Nucleus accumbens (tissue), 56 donors: ENCODE data around the gene MCTP1.

ENCODE experiments used
- DNase-seq, 56 donors: peaks; one replicate each; lab custom pipeline; 2025; lab: John Stamatoyannopoulos, UW

MCTP1 gene

GRCh38 chr5:95132096-95132495 is 152.8 kb downstream of the MCTP1 start:
- DNase-seq: no peak

DNA sequence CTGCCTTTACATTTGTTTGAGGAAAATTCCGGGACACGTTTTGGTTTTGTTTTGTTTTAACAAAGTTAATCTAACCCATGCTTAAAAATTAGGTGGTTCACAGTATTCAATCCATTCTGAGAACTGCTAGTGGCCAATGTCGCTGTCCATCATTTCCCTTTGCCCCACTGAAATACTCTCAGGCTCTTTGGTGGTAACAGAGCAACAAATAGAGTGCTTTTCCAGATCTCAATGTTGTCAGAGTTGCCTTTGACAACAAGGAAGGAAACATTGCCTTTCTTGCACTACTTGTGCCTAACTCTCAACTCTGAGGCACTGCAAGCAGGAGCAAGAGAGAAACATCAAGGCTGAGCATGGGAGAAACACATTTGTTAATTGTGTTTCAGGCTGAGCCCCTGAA is 154.0 kb downstream of the MCTP1 start:
- DNase-seq: no peak

- no peak for DNase-seq
Measured at GRCh38 chr5:95124731-95125130, 160.2 kb downstream of the MCTP1 start.

DNA sequence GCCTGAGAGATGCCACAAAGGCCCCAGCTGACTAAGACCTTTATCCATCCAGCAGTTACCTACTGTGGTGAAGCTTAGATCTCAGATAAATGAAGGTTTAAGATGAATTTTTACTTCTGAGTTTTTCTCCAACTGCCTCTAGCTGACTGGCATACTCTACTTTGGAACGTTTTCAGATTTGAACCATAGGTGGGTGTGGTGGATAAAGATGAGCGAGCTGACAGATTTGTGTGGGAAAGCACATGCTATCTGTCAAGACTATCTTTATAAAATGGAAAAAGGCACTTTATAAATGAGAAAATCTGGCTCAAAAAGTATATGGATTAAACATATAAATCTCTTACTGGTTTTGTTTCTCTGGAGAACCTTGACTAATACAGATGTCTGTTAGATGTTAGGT is 160.8 kb downstream of the MCTP1 start:
- peak in 9 of 56 donors; percentile 1 to 49 (median 16) for DNase-seq

- no peak for DNase-seq
Measured at GRCh38 chr5:95114902-95115301, 170.0 kb downstream of the MCTP1 start.

DNA sequence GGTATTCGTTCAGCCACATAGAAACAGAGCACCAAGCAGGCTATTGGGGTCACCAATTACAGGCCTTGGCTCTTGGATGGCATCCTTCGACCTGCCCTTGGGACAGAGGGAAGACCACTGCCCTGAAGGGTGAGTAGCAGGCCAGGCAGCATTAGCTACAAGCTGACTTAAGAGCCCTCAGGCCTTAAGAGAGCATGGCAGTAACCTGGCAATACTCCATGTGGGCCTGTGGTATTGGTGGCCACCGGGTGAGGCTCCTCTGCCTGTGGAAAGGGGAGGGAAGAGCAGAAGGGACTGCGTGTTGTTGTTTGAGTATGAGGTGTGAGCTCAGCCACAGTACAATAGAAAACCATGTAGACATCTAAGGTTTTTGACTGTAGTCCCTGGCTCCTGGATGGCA is 170.6 kb downstream of the MCTP1 start:
- no peak for DNase-seq

DNA sequence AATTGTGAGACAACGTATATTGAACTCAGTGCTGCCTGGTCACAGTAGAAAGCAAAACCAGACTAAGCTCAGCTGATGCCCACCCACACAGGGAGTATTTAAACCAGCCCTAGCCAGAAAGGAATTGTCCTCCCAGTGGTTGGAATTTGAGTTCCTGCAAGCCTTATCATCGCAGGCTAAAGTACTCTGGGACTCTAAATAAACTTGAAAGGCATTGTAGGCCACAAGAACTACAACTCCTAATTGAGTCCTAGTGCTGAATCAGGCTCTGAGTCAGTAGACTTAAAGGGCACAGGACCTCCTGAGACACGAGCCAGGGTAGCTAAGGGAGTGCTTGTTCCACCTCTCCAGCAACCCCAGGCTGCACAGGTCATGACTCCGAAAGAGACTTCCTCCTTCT is 171.4 kb downstream of the MCTP1 start:
- DNase-seq: no peak

- DNase-seq: no peak
Measured at GRCh38 chr5:95111141-95111540, 173.8 kb downstream of the MCTP1 start.

- DNase-seq: no peak
Measured at GRCh38 chr5:95110118-95110517, 174.8 kb downstream of the MCTP1 start.

GRCh38 chr5:95107138-95107537 is 177.8 kb downstream of the MCTP1 start:
- no peak for DNase-seq

- DNase-seq: no peak
Measured at GRCh38 chr5:95105638-95106037, 179.3 kb downstream of the MCTP1 start.

DNA sequence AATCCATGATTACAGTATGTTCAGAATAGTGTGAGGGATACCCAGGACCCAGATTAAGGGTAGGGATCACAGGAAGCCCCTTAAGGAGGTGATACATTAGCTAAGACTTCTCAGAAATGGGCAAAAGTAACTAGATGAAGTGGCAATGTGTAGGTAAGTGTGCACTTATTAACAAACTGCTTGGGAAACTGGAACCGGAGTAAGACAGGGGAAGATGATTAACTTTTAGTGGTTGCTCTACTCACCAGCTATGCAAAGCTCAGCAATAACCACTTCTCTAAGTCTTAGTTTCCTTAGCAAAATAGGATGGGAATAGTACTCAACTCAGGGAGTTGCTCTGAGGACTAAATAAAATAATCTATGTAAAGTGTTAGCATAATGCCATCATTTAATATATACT is 182.2 kb downstream of the MCTP1 start:
- DNase-seq: no peak

GRCh38 chr5:95102080-95102479 is 182.8 kb downstream of the MCTP1 start:
- no peak for DNase-seq

GRCh38 chr5:95100551-95100950 is 184.3 kb downstream of the MCTP1 start:
- no peak for DNase-seq

GRCh38 chr5:95098012-95098411 is 186.9 kb downstream of the MCTP1 start:
- no peak for DNase-seq

DNA sequence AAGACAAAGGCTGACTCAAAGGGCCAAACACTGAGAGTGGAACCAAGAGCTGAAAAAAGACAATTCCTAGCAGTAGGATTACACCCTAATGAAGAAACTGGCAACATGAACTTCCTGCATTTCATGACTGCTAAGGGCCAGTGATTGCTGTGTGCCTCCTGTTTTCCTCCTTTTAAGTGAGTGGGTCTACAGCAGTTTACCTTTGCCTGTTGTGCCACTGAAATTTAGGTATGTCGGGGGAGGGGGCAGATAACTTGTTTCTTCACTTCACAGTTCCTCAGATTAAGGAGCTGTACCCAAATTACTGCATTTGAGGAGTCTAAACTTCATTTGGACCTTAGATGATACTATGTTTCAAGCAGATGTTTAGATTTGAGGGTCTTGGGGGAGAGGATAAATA is 191.7 kb downstream of the MCTP1 start:
- DNase-seq: no peak

- DNase-seq: no peak
Measured at GRCh38 chr5:95090774-95091173, 194.1 kb downstream of the MCTP1 start.

DNA sequence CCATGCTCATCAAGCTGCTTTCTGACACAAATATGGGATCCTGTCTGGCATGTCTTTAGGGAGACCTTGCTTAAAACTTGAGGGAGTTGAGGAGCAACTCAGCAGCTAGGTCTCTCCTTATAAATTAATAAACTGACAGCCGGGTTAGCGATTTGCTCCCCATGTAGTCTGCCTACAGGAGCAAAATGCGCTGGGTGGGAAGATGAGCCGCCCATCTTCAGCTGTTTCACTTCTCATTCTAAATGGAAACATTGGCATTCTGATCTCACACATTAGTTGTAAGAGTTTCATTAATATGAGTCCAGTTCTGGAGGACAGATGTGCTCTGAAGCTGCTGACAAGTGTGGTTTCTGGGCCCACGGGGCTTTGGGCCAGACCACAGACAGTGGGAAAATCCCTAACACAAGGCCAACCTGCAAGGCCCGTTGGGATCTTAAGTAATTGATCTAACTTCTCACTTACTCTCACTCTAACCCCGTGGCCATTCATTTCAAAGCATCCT is 197.0 kb downstream of the MCTP1 start:
- no peak for DNase-seq

DNA sequence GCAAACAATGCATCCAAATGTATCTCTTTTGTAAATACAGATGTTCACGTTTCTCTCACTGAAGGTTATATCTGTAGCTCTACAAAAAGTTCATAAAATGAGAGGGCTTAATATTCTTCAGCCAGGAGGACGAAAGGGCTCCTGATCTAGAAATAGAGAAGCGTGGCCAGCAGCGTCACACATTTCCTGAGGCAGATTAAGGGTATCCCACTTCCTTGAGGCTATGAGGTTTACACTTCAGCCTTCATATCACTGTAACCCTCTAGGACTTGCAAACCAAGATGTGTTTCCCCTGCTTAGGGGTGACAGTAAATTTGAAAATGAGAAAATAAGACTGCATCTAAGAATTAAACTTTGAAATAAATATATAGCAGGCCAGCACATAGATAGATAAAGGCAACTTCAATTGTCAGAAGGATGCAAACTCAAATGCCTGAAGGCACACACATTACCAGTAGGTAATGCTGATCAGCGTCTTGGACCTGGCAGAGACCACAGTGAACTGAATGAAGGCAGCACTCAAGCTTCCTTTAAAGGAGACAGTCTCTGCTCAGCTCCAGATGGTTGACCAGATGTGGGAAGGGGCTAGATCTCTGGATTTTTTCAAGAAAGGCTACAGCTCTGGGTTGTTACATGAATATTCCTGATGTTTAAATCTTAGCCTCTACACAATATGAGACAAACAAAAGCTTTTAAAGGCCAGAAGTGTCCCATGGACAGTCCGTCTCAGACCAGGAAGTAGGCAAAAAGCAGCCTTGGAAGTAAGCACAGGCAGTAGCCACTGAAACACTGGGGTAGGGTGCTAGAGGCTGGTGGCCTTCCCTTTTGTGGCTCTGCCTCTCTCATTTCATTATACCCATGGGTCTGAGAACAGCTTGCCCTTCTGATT is 197.7 kb downstream of the MCTP1 start:
- no peak for DNase-seq

DNA sequence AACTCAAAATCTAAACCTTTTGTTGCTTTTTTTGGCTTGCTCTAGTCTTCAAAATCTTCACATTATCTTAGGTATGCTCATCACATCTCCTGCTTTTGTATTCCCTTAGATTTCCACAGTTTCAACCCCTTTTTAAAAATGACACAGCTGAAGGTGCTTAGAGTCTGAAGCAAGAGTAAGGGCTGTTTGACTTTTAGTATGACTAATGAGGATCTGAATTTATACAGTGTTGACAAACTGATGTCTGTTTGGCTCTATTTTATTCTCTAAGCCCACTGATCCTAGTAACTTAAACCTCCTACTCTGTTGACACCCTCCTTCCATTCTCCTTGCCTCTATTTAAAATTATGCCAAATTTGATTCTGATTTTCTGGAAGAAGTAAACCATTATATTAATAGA is 200.1 kb downstream of the MCTP1 start:
- no peak for DNase-seq

GRCh38 chr5:95083606-95084005 is 201.3 kb downstream of the MCTP1 start:
- DNase-seq: no peak

- no peak for DNase-seq
Measured at GRCh38 chr5:95081982-95082381, 202.9 kb downstream of the MCTP1 start.
